KOPT-K1 (cell line): ENCODE data around the gene LHPP.
"Not testable (repeated sequence)": the region's sequence is repeated elsewhere in the genome, so short reads cannot be mapped to it uniquely, and the experiment has no call there.

ENCODE experiments used
- H3K27ac ChIP-seq: fragments of 200-600 bp; sonication (generic); 2 replicates; pipeline ENCODE4 v1.5.1; 2016; ENCODE audit warnings: antibody characterized with exemption, mild to moderate bottlenecking, low read depth, low read length; ENCODE audit not compliant: poor library complexity, severe bottlenecking
- H3K36me3 ChIP-seq: fragments of 200-600 bp; sonication (generic); 2 replicates; pipeline ENCODE4 v1.5.1; 2017; ENCODE audit warnings: antibody characterized with exemption, mild to moderate bottlenecking, low read length, moderate library complexity; ENCODE audit not compliant: insufficient read depth
- H3K9me3 ChIP-seq: fragments of 200-600 bp; sonication (generic); 2 replicates; pipeline ENCODE4 v1.5.1; 2017; ENCODE audit warnings: antibody characterized with exemption, low read length, mild to moderate bottlenecking; ENCODE audit not compliant: insufficient read depth, poor library complexity, severe bottlenecking

LHPP gene

DNA sequence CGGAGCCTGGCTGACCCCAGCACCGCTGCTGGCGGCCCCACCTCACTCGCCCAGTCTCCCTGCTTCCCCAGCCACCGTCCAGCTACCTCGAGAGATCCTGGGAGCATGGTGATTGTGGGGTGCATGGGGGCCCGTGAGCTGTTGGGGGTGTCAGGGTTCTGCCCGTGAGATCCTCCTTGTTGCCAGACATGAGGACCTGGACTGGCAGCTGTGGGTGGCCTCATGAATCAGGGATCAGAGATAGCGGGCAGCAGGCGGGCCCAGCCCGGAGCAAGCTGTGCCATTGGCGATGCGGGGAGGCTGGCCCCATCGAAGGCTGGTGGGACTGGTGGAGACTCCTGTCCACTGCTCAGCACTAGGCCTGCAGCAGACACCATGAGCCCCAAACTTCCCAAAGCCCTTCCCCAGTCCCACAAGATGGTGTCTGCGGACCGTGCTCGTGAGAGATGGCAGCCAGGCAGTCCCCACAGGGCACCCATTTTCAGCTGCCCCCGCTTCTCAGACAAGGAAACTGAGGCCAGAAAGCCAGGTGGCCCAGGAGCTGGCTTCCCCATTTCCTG lies 75.6 kb downstream of the LHPP start:
- Histone ChIP-seq H3K9me3 (no peaks in the 10 kb centered on the region), H3K36me3 (no peaks in the 10 kb centered on the region), H3K27ac (no peak overlapping the region)

DNA sequence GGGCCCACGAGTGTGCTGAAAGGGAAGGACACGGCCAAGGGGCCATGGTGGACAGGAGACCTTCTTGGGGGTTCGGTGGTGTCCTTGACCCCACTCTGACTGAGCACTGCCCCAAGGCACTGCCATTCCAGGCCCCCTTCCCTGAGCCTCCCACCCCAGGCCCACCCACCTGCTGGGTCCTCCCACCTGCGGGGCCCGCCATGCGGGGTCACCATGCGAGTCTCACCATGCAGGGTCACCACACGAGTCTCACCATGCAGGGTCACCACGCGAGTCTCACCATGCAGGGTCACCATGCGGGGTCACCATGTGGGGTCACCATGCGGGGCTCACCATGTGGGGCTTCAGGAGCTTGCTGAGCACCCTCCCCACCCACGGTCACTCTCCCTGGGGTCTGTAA lies 76.3 kb downstream of the LHPP start:
- Histone ChIP-seq H3K36me3 (no peaks in the 10 kb centered on the region), H3K9me3 (no peaks in the 10 kb centered on the region), H3K27ac (no peak overlapping the region)

DNA sequence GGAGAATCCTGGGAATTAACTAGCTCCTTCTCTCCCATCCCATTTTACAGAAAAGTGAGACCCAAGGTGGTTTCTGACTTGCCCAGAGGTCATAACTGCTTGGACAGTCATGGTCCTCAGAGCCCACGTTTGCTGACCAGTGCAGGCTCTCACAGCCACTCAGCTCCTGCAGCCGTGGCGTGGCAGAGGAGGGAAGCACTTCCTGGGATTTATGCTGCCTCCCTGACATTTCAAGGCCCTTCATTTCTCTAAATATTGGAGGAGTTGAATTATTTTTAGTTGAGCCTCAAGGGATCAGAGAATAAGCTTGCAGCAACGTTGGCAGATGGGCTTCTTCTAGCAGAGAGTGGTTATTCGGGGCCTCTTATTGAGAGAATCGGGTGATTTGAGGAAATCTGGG lies 77.1 kb downstream of the LHPP start:
- no peaks in the 10 kb centered on the region for H3K36me3 ChIP-seq
- H3K27ac ChIP-seq, result no peak overlapping the region
- H3K9me3 ChIP-seq, result no peaks in the 10 kb centered on the region

DNA sequence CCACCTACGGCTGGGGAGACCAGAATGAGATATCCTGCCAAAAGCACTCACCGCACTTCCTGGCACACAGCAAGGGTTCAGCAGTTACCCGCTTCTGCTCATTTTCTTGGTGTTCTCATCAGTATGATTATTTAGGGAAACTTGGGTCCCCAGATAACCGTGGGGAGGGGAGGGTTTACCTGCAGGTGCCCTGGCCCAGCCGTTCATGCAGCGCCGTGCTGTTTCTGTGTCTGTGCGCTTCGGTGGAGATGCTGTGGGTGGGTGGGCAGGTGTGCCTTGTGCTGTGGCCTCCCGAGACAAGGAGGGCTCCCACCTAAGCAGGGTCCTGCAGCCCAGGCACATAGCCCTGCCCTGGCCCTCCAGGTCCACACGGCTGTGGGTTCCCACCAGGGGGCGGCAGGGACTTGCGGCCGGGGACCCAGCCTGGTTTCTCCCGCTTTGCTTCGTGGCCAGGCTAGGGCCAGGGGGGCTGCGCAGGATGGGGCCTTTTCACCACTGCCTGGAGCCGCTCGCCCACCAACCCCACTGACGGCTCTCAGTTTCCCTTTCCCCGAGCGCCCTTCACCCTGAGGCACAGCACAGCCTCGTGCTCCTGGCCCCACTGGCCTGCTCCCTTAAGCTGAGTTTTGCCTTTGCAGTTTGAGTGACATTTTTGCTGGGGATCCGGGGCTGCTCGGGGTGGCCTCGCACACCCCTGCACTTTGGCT lies 78.5 kb downstream of the LHPP start:
- no peaks in the 10 kb centered on the region for H3K9me3 ChIP-seq
- H3K27ac ChIP-seq, result no peak overlapping the region
- no peaks in the 10 kb centered on the region for H3K36me3 ChIP-seq

DNA sequence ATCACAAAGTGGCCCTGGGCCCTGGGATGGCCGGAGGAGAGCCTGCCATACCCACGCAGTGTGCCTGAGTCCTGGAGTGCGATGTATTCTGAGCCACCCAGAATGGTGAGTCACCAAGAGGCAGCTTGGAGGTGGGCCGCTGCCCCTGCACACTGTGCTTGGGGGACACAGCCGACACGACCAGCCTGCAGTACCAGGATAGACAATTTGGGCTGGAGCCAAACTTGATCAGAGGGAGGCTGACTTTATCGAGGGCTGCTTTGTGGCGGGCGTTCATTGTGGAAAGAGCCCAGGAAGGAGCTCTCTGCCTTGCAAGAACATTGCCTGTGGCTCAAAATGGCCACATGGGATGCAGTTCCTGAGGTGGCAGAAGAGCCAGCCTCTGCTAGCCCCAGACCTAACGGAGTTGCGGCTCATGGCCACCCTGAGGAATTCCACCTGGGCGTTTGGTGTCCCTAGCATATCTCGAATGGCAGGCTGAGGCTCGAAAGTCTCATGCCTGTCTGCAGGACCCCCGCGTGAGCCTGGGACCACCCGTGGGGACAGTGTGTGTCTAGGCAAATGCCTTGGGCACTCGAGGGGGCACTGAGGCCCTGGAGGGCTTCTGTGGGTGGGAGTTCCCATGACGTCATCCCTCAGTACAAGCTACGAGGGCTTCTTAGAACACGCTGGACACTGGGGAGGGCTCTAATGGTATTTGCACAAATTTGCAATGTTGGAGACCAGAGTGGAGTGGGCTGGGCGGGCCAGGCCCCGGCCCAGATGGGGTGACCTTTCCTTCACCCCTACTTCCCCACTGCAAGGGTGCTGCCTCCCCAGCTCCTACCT lies 79.7 kb downstream of the LHPP start:
- Histone ChIP-seq H3K36me3 (no peaks in the 10 kb centered on the region), H3K9me3 (no peaks in the 10 kb centered on the region), H3K27ac (no peak overlapping the region)

DNA sequence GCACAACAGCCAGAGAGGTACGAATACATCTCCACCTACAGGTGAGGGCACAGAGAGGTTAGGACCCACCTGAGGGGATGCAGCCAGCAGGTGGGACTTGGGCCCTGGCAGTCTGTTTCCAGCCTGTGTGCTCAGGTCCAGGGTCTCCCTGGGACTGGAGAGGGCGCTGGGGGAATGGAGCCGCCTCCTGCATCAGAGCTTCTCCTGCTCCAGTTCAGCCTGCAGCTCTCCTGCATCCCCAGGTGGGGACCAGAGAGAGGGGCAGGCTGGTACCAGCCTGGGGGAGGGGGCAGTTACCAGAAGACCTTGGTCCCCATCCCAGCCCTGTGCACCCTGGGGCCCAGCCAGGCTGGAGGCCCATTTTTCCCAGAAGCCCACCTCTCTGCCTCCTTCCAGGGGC lies 80.7 kb downstream of the LHPP start:
- Histone ChIP-seq H3K36me3 (no peaks in the 10 kb centered on the region), H3K27ac (no peak overlapping the region), H3K9me3 (no peaks in the 10 kb centered on the region)

DNA sequence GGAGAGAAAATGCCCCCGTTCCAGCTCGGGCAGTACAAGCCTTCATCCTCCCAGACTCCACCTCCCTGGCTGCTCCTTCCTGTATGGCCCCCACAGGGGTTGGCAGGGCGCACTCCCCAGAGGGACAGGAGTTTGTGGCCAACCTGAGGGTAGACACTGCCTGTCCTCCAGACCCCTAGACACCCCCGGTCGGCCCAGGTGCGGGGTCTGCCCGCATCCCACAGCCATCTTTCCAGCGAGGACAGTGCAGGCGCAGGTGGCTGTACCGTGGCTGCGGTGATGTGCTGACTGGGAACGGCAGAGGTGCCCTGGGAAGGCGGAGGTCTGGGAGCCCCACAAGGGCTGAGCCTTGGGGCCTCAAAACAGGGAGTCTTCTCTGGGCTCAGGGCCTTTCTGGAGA lies 81.5 kb downstream of the LHPP start:
- H3K36me3 ChIP-seq, result no peaks in the 10 kb centered on the region
- no peaks in the 10 kb centered on the region for H3K9me3 ChIP-seq
- no peak overlapping the region for H3K27ac ChIP-seq

DNA sequence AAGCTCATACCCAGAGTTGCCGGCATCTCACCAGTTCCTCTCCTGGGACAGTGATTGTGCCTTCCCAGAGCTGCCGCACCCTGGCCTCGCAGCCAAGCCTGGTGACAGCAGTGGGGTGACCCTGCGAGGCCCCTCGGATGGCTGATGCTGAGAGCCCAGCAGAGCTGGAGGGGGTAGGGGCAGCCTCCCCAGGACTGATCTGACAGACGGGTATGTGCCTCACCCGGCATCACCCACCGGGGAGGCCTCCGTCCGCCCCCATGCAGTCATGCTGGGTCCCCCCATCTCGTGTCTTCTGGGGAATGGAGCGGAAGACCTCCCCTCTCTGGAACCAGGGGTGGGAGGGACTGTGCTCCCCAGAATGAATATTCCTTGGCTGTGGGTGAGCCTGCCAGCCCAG lies 82.3 kb downstream of the LHPP start:
- Histone ChIP-seq H3K36me3 (no peaks in the 10 kb centered on the region), H3K27ac (peak overlapping the region; percentile 14), H3K9me3 (no peaks in the 10 kb centered on the region)

DNA sequence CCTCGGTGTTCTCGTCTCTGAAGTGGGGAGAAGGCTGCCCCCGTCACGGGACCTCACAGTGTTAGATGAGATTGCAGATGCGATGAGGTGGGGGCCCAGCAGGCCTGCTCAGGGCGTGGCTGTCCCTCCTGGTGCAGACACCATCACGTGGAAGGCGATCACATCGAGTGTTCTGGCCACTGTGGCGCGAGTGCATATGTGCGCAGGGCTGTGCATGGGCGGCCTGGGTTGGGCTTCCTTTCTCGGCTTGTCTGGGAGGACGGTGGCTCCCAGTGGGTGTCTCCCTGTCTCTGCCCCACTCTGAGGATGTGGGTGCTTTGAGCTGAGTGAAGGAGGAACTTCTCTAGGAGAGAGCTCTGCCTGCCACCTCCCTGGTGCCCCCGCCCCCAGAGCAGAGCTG lies 83.1 kb downstream of the LHPP start:
- H3K36me3 ChIP-seq, result no peaks in the 10 kb centered on the region
- peak overlapping the region; percentile 14 for H3K27ac ChIP-seq
- no peaks in the 10 kb centered on the region for H3K9me3 ChIP-seq

DNA sequence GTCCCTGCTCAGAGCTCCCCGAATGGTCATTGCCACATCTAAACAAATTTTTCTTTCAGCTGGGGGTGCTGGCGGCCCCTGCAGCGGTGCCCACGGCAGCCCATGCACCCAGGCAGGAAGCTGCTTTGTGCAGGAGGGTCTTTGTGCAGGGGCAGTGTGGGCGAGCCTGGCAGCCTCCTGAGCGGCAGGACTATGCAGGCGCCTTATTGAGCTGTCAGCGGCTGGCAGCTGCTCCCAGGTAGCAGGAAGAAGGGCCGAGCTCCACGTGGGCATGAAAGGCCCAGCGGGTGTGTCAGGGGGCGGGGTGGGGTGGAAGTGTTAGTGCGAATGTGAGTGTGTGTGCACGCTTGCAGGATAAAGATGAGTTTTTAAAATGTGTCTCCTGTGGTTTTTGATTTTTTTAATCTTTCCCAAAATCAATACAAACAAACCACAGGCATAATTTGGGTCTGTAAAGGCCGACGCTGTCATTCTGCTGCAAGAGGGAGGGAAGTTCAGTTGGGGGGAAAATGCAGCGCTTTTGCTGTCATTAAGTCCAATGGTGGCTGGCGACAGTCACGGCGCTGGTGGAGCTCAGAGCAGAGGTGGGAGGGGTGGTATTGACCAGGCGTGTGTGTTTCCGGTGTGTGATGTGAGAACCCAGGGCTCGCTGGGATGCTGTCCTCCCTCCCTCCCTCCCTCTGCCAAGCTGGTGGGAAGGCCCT lies 83.9 kb downstream of the LHPP start:
- Histone ChIP-seq H3K36me3 (no peaks in the 10 kb centered on the region), H3K27ac (peak overlapping the region; percentile 14), H3K9me3 (no peaks in the 10 kb centered on the region)

DNA sequence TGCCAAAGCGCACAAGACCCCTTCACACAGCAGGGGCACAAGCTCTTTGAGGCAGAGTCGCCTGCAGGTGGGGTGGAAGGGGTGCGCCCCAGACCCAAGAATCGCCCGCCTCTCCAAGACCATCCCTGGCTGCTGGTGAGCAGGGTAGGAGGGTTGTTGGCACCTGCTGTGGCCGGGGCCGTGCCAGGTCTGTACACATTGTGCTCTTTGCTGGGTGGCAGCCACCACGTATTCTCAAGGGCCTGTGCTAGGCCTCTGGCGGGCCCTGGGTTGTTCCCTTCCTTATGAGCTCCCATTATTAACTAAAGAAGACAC lies 84.4 kb downstream of the LHPP start:
- Histone ChIP-seq H3K9me3 (no peaks in the 10 kb centered on the region), H3K36me3 (no peaks in the 10 kb centered on the region), H3K27ac (no peak overlapping the region)

DNA sequence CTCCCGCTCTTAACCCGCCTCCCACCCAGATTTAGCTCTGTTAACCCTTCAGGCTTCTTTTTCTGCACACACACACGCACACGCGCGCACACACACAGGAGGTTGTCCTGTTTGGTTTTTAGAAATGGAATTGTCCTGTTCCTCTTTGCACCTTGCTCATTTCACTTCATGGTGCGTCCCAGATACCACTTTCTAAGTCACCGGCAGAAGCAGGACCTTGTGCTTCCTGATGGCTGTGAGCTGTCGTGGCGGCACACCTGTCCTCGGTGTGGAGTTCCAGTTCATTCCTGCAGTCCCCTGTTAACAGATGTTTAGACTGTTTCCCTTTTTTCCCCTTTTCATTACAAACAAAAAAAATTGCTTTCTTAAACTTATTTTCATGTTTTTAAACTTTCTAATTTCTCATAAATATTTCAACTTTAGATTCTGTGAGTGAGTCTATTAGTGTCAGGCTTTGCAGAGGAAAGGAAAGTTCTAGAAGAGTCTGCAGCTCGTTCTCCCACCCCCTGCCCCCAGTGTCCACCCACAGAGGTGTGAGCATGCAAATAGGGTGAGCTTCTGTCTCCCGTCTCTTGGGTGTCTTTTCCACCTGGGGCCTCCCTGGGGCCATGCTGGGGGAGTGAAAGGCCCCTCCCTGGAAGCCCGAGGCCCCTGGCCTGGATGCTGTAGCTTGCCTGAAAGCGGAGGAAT lies 85.5 kb downstream of the LHPP start:
- Histone ChIP-seq H3K9me3 (no peaks in the 10 kb centered on the region), H3K27ac (no peak overlapping the region), H3K36me3 (no peaks in the 10 kb centered on the region)

DNA sequence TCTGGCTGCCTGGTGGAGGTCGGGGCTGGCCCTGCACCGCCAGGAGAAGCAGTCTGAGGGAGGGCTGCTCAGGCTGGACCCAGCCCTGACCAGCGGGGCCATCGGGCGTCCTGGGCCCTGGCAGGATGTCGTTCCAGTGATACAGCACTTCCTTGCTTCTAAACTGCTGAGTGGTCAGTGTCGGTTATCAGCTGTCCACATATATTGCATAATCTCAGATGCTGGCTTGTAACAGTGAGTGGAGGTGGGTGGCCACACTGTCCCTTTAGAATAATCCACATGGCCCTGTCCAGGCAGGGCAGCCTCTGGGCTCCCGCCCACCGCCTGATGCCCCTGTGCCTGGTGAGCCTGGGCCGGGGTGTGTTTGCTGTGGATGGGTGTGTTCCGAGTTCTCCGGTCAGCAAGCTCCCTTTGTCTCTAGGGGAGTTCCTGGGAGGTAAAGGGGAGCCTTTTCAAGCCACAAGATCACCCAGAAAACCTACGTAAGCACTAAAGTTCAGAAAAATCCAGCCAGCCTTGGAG lies 86.1 kb downstream of the LHPP start:
- Histone ChIP-seq H3K27ac (no peak overlapping the region), H3K36me3 (no peaks in the 10 kb centered on the region), H3K9me3 (no peaks in the 10 kb centered on the region)

DNA sequence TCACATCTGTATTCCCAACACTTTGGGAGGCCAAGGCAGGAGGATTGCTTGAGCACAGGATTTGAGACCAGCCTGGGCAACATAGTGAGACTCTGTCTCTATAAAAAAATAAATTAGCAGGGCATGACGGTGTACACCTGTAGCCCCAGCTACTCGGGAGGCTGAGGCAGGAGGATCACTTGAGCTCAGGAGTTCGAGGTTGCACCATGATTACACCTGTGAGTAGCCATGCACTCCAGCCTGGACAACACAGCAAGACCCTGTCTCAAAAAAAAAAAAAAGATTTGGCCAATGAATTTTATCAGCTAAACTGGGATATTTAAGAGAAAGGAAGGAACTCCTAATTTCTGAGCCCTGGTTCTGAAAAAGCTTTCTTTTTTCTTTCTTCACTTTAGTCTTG lies 87.5 kb downstream of the LHPP start:
- H3K27ac ChIP-seq, H3K9me3 ChIP-seq, H3K36me3 ChIP-seq: not testable (repeated sequence)
